Measurements from ENCODE around the gene CST3.

The CST3 gene

GRCh38 chr20:23602699-23603098 lies 35.1 kb downstream of the CST3 start:
- no peak for DNase-seq (ENCODE audit: low read depth in 2 of 2)

- DNase-seq (ENCODE audit: low read depth in 2 of 2), result no peak
These were observed 35.5 kb downstream of the CST3 start for GRCh38 chr20:23602241-23602640.

- DNase-seq (ENCODE audit: low read depth in 2 of 2), result no peak
These were observed 36.0 kb downstream of the CST3 start for GRCh38 chr20:23601715-23602114.

GRCh38 chr20:23598481-23598880 lies 39.3 kb downstream of the CST3 start:
- no peak for DNase-seq (ENCODE audit: low read depth in 2 of 2)

GRCh38 chr20:23596579-23597250 lies 41.0 kb downstream of the CST3 start:
- DNase-seq (ENCODE audit: low read depth in 2 of 2), result no peak

GRCh38 chr20:23595941-23596340 lies 41.8 kb downstream of the CST3 start:
- no peak for DNase-seq (ENCODE audit: low read depth in 2 of 2)

- DNase-seq (ENCODE audit: low read depth in 2 of 2), result no peak
These were observed 49.0 kb downstream of the CST3 start for GRCh38 chr20:23588434-23589403.

GRCh38 chr20:23587631-23588030 lies 50.1 kb downstream of the CST3 start:
- DNase-seq (ENCODE audit: low read depth in 2 of 2), result no peak

GRCh38 chr20:23586735-23587525 lies 50.8 kb downstream of the CST3 start:
- DNase-seq (ENCODE audit: low read depth in 2 of 2), result no peak

- no peak for DNase-seq (ENCODE audit: low read depth in 2 of 2)
These were observed 51.7 kb downstream of the CST3 start for GRCh38 chr20:23585808-23586734.

- no peak for DNase-seq (ENCODE audit: low read depth in 2 of 2)
These were observed 52.3 kb downstream of the CST3 start for GRCh38 chr20:23585449-23585807.

- DNase-seq (ENCODE audit: low read depth in 2 of 2), result no peak
These were observed 53.1 kb downstream of the CST3 start for GRCh38 chr20:23584434-23585199.
